Stomach (tissue), 9 donors: ENCODE data around the gene ANKRD65. TPM values are rescaled to one million over a fixed set of nuclear protein-coding genes. Genes with fewer than 3 reads are reported as not detected.
A peak's percentile ranks its signal among the peaks of the same experiment; 100 is the strongest.
"Not testable (repeated sequence)": the region's sequence is repeated elsewhere in the genome, so short reads cannot be mapped to it uniquely, and the experiment has no call there.

Experiments
- DNase-seq, 2 donors: peaks; one replicate each; pipeline versions ENCODE4 v3.0.0 to v3.0.0-alpha.2; 2013 to 2019
- H3K27ac ChIP-seq, 5 donors: fragments of 200-600 bp in 4 of 5; sonication (generic) in 4 of 5; one replicate each; pipeline ENCODE4 v1.5.1; 2013 to 2019; ENCODE audit warnings: mild to moderate bottlenecking in 1 of 5, moderate library complexity in 1 of 5
- H3K27me3 ChIP-seq, 3 donors: fragments of 200-600 bp; sonication (generic); one replicate each; pipeline ENCODE4 v1.5.1; 2017 to 2019; ENCODE audit warnings: mixed run types in 1 of 3
- H3K36me3 ChIP-seq, 4 donors: fragments of 200-600 bp; sonication (generic); 1 replicate in 3 of 4; 2 replicates in 1 of 4; pipeline ENCODE4 v1.5.1; 2016 to 2019
- H3K4me1 ChIP-seq, 4 donors: fragments of 200-600 bp; sonication (generic); one replicate each; pipeline ENCODE4 v1.5.1; 2016 to 2019
- H3K4me3 ChIP-seq, 4 donors: fragments of 200-600 bp; sonication (generic) in 3 of 4; one replicate each; pipeline ENCODE4 v1.5.1; 2016 to 2019; ENCODE audit warnings: mild to moderate bottlenecking in 1 of 4
- H3K9me3 ChIP-seq, 4 donors: fragments of 200-600 bp; sonication (generic); one replicate each; pipeline ENCODE4 v1.5.1; 2016 to 2019
- EP300 ChIP-seq: sonication (generic); formaldehyde crosslinking; IDR thresholded peaks from one replicate; pipeline ENCODE4 v1.6.1; 2017; ENCODE audit warnings: antibody characterized with exemption
- POLR2A ChIP-seq, 4 donors: fragments of 450-650 bp; IDR thresholded peaks; one replicate each; pipeline ENCODE4 v1.6.1; 2016; ENCODE audit warnings: antibody characterized with exemption in 4 of 4, control low read depth in 2 of 4, mild to moderate bottlenecking in 1 of 4, moderate library complexity in 1 of 4
- POLR2AphosphoS5 ChIP-seq, 3 donors: sonication (generic); formaldehyde crosslinking; IDR thresholded peaks; one replicate each; pipeline ENCODE4 v1.6.1; 2016; ENCODE audit warnings: antibody characterized with exemption in 3 of 3
- WGBS, 5 donors: extraction: QIAGEN DNeasy Blood & Tissue Kit in 3 of 5; methylation state at CpG; one replicate each; pipeline versions ENCODE4 v1.1.5 to v1.1.7; 2013 to 2018; 5-methylcytosine and 5-hydroxymethylcytosine counted together
- intact Hi-C: fragments of 100-400 bp; cut with DNase I; formaldehyde crosslinking; loops from one replicate; pipeline ENCODE4 v1.15.1; 2023; ENCODE audit warnings: low total_unique reads
- polyA plus RNA-seq, 3 donors: library from polyadenylated mRNA; stranded (reverse); fragments of 200-250 nt; gene quantifications; one replicate each; pipeline ENCODE4 v1.2.3, GENCODE V29; 2013
- total RNA-seq, 5 donors: library from RNA; depleted of rRNA; stranded (reverse); fragments of >200 nt; gene quantifications; one replicate each; pipeline versions ENCODE4 v1.1.0 to v1.2.3, GENCODE V29; 2014 to 2016
- TF ChIP-seq, protein P1 (sequence below), 7 experiments: fragments of 450-650 bp in 4 of 7; fragments of 200-600 bp in 3 of 7; sonication (generic) in 3 of 7; IDR thresholded peaks; one replicate each; pipeline ENCODE4 v1.5.1; 2016 to 2019; ENCODE audit warnings: antibody characterized with exemption in 7 of 7, control low read depth in 2 of 7, mild to moderate bottlenecking in 1 of 7
- donor health status: healthy with polysubstance abuse.
- donor health status: Bipolar disorder and iron deficiency.
- donor health status: healthy.

Gene ANKRD65
- total and polyA plus RNA-seq, 8 donors = 0.89 to 13.6 (median 8.7) TPM; not detected in 1

DNA sequence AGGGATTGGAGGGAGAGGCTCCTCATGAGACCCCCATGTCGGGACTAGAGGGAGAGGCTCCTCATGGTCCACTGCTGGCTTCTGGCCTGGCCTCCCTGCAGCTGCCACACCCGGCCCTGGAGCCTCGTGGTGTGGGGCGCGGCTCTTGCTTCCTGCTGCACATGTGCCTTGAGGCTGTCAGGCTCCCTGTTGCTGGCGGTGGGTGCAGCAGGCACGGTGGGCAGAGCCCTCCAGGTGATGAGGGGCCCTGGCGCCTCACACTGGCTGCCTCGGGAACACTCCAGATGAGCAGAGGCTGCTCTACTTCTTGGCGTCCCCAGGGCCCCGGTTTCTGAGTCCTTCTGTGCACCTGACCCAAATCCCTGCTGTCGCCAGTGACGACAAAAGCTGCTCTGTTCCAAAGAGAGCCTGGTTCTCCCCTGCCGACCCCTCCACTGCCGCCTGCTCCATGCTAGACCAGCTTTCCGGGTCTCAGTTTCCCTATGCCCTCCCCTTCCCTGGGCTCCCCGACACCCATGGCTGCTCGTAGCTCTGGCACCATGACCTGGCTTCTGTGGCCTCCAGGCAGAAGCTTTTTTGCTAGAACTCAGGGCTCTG is 40.7 kb upstream of the ANKRD65 start:
- no peak overlapping the region for H3K4me3 ChIP-seq
- H3K36me3 ChIP-seq = no peaks in the 10 kb centered on the region
- peak overlapping the region in 2 of 5 donors; percentile 14 to 29 for H3K27ac ChIP-seq
- DNase-seq = peak in 1 of 2 donors; percentile 55
- intact Hi-C loops = no loop called here
- TF ChIP-seq, protein P1, sequence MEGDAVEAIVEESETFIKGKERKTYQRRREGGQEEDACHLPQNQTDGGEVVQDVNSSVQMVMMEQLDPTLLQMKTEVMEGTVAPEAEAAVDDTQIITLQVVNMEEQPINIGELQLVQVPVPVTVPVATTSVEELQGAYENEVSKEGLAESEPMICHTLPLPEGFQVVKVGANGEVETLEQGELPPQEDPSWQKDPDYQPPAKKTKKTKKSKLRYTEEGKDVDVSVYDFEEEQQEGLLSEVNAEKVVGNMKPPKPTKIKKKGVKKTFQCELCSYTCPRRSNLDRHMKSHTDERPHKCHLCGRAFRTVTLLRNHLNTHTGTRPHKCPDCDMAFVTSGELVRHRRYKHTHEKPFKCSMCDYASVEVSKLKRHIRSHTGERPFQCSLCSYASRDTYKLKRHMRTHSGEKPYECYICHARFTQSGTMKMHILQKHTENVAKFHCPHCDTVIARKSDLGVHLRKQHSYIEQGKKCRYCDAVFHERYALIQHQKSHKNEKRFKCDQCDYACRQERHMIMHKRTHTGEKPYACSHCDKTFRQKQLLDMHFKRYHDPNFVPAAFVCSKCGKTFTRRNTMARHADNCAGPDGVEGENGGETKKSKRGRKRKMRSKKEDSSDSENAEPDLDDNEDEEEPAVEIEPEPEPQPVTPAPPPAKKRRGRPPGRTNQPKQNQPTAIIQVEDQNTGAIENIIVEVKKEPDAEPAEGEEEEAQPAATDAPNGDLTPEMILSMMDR (IDR thresholded peaks at IDR 0.05) = no peak
- TF ChIP-seq POLR2AphosphoS5 (IDR thresholded peaks at IDR 0.05) (no peak), EP300 (no peak), POLR2A (IDR thresholded peaks at IDR 0.05) (no peak)
- peaks cover 0 to 21% (median 0%) of the 10 kb centered on the region in 3 donors for H3K27me3 ChIP-seq
- H3K9me3 ChIP-seq = no peaks in the 10 kb centered on the region
- WGBS, 5 donors = 48 to 69% (median 62%) methylated on average over 5 to 18 of the region's 18 CpGs
- H3K4me1 ChIP-seq = no peaks in the 10 kb centered on the region

DNA sequence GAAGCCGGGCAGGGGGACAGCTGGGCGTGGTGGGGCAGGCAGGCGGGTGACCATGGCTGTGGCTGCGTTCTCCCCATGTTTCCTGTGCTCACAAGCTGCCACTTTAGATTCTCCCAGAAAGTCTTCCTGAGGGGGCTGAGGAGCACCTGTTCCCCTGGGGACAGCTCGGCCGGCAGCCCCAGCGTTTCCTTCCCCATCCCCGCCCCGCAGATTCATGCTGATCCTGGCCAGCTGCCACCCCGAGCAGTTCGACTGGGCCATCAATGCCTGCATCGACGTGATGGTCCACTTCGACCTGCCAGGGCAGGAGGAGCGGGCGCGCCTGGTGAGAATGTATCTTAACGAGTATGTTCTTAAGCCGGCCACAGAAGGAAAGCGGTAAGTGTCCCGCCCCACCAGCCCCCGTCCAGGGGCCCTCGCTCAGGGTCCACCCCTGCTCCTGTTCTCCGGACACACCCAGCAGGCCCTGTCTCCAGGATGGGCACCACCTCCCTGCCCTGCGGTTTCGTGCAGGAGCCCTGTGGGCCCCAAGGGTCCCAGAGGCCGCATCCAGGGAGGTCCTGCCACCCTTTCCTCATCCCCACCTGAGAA is 39.6 kb upstream of the ANKRD65 start:
- no peak for DNase-seq
- Histone ChIP-seq H3K36me3 (no peaks in the 10 kb centered on the region), H3K4me3 (no peak overlapping the region), H3K9me3 (no peaks in the 10 kb centered on the region), H3K27ac (no peak overlapping the region), H3K4me1 (no peaks in the 10 kb centered on the region), H3K27me3 (peaks cover 0 to 21% (median 0%) of the 10 kb centered on the region in 3 donors)
- intact Hi-C loops = no loop called here
- WGBS, 5 donors = 49 to 80% (median 61%) methylated on average over 13 to 27 of the region's 27 CpGs
- TF ChIP-seq EP300 = no peak
- no peak for TF ChIP-seq POLR2AphosphoS5 (IDR thresholded peaks at IDR 0.05)
- no peak for TF ChIP-seq POLR2A (IDR thresholded peaks at IDR 0.05)
- TF ChIP-seq, protein P1 (IDR thresholded peaks at IDR 0.05) = no peak

DNA sequence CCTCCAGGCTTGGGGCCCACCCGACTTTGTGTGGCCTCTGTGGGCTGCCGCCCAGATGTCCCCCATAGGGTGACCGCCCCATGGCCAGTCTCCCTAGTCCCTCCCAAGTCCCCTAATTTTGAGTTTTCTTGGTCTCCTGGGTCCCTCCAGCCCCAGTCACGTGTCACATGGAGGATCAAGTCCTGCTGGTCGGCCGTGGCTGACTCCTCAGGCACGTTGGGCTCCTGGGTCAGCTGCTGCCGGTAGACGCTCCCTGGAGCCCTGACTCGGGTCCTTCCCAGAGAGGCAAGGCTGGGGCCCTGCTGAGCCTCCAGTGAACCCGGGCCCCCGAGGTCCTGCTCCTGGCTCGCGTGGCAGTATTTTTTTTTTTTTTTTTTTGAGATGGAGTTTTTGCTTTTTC is 38.6 kb upstream of the ANKRD65 start:
- peaks cover 0 to 21% (median 0%) of the 10 kb centered on the region in 3 donors for H3K27me3 ChIP-seq
- H3K4me3 ChIP-seq, H3K27ac ChIP-seq, H3K36me3 ChIP-seq, DNase-seq, H3K9me3 ChIP-seq, intact Hi-C loops, H3K4me1 ChIP-seq: not testable (repeated sequence)
- WGBS, 5 donors = 85 to 91% (median 89%) methylated on average over 10 to 14 of the region's 14 CpGs

DNA sequence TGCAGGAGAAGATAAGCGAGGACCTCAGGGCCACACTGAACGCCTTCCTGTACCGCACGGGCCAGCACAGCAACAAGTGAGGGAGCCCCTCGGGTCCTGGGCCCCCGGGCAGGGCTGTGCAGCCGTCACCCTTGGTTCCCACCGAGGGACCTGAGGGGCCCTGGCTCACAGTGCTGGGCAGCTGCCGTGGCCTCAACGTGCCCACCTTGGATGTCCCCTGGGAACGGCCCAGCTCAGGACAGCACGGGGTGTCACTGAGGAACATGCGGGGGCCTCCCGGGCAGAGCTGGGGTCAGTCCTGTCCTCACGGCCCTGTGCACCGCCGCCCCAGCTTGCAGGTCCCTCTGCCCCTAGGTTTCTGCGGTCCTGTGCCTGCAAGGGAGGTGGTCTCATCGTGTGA is 38.1 kb upstream of the ANKRD65 start:
- H3K4me1 ChIP-seq, H3K27ac ChIP-seq, H3K4me3 ChIP-seq, intact Hi-C loops, H3K9me3 ChIP-seq, H3K36me3 ChIP-seq, DNase-seq: not testable (repeated sequence)
- 80 to 95% (median 91%) methylated on average over 1 to 14 of the region's 19 CpGs; no CpG with 5 or more reads in 1 of the 5 donors for WGBS, 5 donors
- peaks cover 0 to 21% (median 0%) of the 10 kb centered on the region in 3 donors for H3K27me3 ChIP-seq

DNA sequence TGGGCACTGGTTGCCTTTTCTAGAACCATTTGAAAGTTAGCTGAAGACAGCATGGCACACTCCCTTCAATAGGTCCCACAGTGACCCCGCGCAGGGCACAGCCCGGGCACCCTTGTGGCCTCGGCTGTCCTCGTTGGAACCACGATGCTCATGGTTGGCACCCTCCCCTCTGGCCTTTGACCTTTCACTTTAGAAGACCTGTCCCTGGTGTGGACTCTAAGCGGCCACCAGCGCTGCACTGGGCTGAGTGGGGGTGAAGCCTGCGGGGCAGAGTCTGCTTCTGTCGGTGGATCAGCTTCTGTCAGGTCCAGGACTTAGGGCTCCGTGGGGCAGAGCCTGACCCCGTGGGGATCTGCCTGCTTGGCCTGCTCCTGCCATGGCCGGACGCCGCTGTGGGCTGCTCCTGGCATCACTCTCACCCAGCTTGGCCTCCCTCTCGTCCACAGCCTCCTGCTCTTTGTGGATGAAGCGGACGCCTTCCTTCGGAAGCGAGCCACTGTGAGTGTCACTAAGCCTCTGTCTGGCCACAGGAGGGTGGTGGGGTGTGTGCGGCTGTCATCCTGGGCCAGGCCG is 35.7 kb upstream of the ANKRD65 start:
- H3K36me3 ChIP-seq, H3K27ac ChIP-seq, intact Hi-C loops, H3K4me1 ChIP-seq, H3K4me3 ChIP-seq, H3K9me3 ChIP-seq, DNase-seq: not testable (repeated sequence)
- peaks cover 0 to 16% (median 0%) of the 10 kb centered on the region in 3 donors for H3K27me3 ChIP-seq
- WGBS, 5 donors = 82 to 90% (median 85%) methylated on average over 12 to 18 of the region's 22 CpGs

DNA sequence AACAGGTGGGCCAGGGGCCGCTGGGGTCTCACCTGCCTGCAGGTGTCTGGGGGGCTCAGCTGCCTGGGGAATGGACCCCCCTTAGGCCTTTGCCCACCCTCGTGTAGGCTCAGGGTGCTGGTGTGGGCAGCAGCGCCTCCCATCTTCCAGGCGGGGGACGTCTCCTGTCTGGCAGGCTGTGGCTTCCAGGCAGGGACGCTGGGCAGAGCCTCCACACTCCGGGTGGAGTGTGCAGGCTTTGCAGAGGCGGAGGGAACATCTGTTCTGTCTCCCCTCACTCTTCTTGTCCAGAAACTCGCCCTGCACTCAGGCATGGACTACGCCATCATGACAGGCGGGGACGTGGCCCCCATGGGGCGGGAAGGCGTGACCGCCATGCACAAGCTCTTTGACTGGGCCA is 34.9 kb upstream of the ANKRD65 start:
- 78 to 93% methylated on average over 1 of the region's 15 CpGs; no CpG with 5 or more reads in 3 of the 5 donors for WGBS, 5 donors
- intact Hi-C loops, H3K27ac ChIP-seq: not testable (repeated sequence)

More for the DNA sequence above, 34.9 kb upstream of the ANKRD65 start:
- not testable (repeated sequence) for H3K36me3 ChIP-seq, H3K27me3 ChIP-seq, H3K4me1 ChIP-seq, DNase-seq, H3K9me3 ChIP-seq, H3K4me3 ChIP-seq
